ENCODE data around the gene S100Z.
"Not testable (repeated sequence)": the region's sequence is repeated elsewhere in the genome, so short reads cannot be mapped to it uniquely, and the experiment has no call there.

S100Z gene

GRCh38 chr5:76888733-76889300, 39.0 kb downstream of the S100Z start:
- no peak for DNase-seq

DNA sequence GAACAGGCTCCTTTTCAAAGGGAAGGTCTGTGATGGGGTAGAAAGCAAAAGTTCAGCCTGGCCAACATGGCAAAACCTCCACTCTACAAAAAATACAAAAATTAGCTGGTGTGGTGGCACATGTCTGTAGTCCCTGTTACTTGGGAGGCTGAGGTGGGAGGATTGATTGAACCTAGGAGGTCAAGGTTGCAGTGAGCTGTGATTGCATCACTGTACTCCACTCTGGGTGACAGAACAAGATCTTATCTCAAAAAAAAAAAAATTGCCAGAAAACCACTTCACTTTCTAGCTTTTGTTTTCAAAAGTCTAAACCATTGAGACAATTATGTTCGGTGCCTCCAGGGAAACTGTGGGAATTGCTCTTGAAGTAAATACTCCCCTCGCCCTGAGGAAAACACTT, 43.5 kb downstream of the S100Z start:
- no peak for DNase-seq

- no peak for DNase-seq
Measured at GRCh38 chr5:76896196-76896595, 46.4 kb downstream of the S100Z start.

GRCh38 chr5:76901522-76901921, 51.7 kb downstream of the S100Z start:
- DNase-seq, result no peak

- DNase-seq, result no peak
Measured at GRCh38 chr5:76908166-76908565, 58.4 kb downstream of the S100Z start.

DNA sequence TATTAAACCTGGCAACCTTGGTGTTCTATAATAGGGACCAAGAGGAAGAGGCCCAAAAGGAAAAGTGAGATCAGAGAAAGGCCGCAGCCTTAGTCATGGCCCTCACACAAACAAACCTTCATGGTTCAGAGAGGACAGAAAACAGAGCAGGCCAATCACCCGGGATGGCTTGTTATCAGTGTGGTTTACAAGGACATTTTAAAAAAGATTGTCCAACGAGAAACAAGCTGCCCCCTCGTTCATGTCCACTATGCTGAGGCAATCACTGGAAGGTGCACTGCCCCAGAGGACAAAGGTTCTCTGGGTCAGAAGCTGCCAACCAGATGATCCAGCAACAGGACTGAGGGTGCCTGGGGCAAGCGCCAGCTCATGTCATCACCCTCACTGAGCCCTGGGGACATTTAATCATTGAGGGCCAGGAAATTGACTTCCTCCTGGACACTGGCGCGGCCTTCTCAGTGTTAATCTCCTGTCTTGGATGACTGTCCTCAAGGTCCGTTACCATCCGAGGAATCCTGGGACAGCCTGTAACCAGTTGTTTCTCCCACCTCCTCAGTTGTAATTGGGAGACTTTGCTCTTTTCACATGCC, 60.6 kb downstream of the S100Z start:
- DNase-seq, result not testable (repeated sequence)

DNA sequence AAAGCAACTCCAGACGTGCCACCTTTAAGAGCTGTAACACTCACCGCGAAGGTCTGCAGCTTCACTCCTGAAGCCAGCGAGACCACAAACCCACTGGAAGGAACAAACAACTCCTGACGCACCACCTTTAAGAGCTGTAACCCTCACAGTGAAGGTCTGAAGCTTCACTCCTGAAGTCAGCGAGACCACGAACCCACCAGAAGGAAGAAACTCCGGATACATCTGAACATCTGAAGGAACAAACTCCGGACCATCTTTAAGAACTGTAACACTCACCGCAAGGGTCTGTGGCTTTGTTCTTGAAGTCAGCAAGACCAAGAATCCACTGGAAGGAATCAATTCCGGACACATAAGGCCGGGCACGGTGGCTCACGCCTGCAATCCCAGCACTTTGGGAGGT, 64.9 kb downstream of the S100Z start:
- DNase-seq, result not testable (repeated sequence)

- DNase-seq, result no peak
Measured at GRCh38 chr5:76918539-76918938, 68.7 kb downstream of the S100Z start.

GRCh38 chr5:76920491-76920890, 70.7 kb downstream of the S100Z start:
- DNase-seq, result no peak

DNA sequence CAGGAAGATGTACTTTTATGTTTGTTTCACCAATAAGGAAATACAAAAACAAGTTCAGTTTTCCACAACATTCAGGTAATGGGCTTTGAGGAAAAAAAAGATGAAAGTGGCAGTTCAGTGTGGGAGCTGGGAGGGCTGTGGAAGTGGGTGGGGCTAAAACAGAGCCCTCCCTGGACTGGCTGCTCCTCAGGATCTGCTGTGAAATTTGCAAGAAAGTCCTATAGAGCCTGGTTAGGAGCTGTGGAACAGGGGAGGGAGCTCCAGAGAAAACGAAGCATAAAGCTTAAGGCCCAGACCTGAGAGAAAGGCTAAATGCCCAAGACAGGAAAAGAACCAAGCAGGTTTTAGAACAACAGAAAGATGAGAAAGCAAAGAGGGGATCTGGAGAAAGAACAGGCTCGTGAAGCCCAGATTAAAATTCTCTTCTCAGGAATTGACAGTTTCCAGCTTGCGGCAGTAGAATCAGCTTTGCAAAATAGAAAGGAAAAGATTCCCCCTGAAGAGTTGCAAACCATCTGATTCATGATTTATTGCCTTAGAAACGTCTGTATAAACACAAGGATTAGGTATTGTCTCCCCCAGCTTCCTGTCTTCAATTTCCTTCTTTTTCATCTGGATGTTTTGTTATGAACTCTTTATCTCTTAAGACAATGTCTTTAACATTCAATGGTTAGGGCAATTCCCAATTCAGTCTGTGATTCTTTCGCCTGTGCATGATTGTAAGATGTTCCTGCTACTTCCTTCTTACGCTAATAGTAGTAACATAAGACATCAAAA, 76.7 kb downstream of the S100Z start:
- no peak for DNase-seq

GRCh38 chr5:76927961-76928360, 78.1 kb downstream of the S100Z start:
- no peak for DNase-seq

DNA sequence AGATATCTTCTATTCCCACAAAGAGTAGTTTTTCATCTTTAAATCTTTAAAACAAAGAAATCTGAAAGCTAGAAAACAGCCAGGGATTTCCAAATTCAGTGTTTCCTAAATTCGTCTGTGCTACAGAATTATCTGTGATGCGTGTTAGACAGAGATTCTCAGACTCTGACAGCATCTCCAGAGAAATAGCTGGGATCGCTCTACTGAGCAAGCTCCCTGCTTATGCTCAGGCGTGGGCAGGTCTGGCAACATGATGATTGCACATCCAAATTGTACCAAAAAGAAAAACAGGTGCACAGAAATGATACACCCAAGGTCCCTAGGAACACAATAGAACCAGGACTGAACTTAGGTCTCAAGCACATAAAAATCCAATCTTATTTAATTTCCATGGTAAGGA, 80.3 kb downstream of the S100Z start:
- no peak for DNase-seq

GRCh38 chr5:76938177-76938576, 88.4 kb downstream of the S100Z start:
- no peak for DNase-seq

GRCh38 chr5:76941000-76941399, 91.2 kb downstream of the S100Z start:
- no peak for DNase-seq

GRCh38 chr5:76941442-76941841, 91.6 kb downstream of the S100Z start:
- no peak for DNase-seq

GRCh38 chr5:76942581-76942980, 92.8 kb downstream of the S100Z start:
- DNase-seq, result no peak

DNA sequence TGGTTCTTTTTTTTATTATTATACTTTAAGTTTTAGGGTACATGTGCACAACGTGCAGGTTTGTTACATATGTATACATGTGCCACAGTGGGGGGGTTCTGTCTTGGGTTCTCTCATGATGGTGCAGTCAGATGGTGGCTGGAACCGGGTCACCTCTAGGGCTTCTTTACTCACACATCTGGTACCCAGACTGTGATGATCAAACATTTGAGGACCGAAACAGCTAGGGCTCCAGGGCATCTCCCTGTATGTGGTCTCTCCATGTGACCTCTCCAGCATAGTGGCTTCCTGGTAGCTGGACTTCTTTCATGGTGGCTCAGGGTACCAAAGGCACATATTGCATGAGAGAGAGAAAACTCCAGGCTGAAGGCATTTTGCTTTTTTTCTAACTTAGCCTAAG, 93.2 kb downstream of the S100Z start:
- DNase-seq, result no peak

- DNase-seq, result no peak
Measured at GRCh38 chr5:76944638-76945037, 94.8 kb downstream of the S100Z start.

GRCh38 chr5:76945238-76945637, 95.4 kb downstream of the S100Z start:
- DNase-seq, result not testable (repeated sequence)

- DNase-seq, result no peak
Measured at GRCh38 chr5:76946090-76946489, 96.3 kb downstream of the S100Z start.

GRCh38 chr5:76947082-76947503, 97.3 kb downstream of the S100Z start:
- DNase-seq, result no peak

DNA sequence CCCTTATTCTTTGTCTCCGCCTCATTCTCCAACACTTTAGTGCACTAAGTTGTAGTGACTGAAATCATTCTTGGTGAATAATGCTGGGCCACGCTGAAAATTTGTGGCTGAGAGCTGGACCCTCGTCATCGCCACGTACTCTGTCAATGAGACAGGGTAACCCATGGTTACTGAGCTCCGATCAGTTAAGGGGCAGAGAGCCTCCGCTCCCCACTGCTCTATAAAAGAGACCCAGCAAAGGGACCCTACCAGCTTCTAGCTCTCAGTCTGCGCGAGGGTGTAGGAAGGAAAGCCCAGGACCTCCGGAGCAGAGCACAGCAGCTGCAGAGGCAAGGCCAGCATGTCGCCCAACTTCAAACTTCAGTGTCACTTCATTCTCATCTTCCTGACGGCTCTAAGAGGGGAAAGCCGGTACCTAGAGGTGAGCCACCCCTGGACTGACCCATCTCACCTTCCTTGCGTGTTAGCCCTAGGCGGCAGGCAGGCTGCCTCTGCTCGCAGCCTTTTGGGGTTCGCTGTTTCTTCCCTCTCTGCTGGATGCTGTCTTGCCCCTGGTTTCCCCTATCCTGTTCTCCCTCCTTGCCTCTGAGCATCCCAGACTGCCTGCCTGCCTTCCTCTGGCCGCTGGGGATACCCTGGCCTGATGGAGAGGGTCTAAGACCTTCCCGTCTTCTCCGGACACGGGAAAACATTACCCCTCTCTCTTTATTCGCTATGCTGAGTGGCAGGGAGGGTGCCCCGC, 103.2 kb downstream of the S100Z start, which contains the start of gene CRHBP:
Gene CRHBP (plus strand): TSS at position 251 of the 742 bp plus-strand sequence. CDS start 90 bp downstream, at position 341.
- no peak for DNase-seq

GRCh38 chr5:76953551-76954382, 104.0 kb downstream of the S100Z start:
- no peak for DNase-seq

Data from NCI-H1436 treated with DMSO at 0.1 percent for 48 hours (cell line).